Head of caudate nucleus (tissue), 42 donors: ENCODE measurements around the gene GP2.

Experiments
- DNase-seq, 42 donors: peaks; one replicate each; pipeline versions ENCODE4 v3.0.0 to v3.0.0-alpha.2; 2020 to 2021; ENCODE audit warnings: mixed read lengths in 7 of 42
- intact Hi-C: fragments of 100-400 bp; cut with DNase I; formaldehyde crosslinking; loops from one replicate; pipeline ENCODE4 v1.15.0; 2022

Gene GP2

GRCh38 chr16:20309786-20310185 is 17.5 kb downstream of the GP2 start:
- intact Hi-C loops: loop anchor here (10.0 kb wide), 1 partner anchor 405 kb away; no protein-coding TSS in a partner anchor
- no peak for DNase-seq

DNA sequence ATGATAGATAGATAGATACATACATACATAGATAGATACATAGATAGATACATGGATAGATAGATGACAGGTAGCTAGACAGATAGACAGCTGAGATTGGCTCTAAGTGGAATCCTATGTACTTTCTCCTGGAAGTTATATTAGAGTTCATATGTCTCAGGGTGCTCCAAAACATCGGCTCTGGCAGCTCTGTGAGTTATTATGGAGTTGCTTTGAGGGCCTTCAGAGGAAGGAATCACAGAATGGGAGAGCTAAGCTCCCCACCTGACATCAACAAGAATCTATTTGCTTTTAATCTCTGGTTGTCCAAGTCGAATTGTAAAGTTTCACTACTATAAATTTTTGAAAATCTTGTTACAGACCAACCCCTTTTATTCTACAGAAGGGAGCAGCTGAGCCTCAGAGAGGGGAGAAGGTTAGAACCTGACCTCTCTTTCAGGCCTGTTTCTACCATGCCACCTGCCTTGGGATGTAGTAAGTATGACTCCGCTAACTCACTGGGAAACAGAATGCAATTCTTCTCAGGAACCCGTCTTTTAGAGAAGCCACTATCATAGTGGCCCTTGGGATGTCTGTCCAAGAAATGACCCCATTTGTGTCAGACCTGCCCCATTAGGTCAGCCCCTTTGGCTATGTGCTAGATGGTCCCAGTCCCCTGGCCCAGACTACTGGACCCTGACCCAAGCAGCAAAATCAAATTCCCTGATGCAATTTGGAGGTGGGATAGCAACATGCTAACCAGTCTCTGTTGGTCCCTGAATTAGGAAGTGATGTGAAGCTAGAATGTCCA is 18.3 kb downstream of the GP2 start:
- no peak for DNase-seq
- intact Hi-C loops: loop anchor here (10.0 kb wide), 1 partner anchor 404 kb away; no protein-coding TSS in a partner anchor

DNA sequence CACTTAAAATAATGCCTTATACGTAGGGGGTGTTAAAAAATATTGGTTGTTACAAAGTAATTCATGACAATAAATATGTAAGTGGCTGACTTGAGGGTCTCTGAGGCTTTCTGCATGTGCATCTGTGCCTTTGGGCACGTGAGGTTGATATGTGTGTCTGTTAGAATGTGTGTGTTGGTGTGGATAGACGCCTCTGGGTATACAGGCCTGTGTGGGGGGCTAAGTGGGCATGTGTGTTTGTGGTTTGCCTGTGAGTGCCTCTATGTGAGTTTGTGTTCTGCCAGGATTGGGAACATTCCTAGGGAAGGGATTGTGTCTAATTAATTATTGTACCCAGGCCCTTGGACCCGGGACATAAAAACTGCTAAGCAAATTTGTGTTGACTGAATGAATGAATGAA is 19.0 kb downstream of the GP2 start:
- DNase-seq: no peak
- intact Hi-C loops: loop anchor here (10.0 kb wide), 1 partner anchor 403 kb away; no protein-coding TSS in a partner anchor

GRCh38 chr16:20307791-20308190 is 19.5 kb downstream of the GP2 start:
- no peak for DNase-seq
- intact Hi-C loops: loop anchor here (10.0 kb wide), 1 partner anchor 403 kb away; no protein-coding TSS in a partner anchor

DNA sequence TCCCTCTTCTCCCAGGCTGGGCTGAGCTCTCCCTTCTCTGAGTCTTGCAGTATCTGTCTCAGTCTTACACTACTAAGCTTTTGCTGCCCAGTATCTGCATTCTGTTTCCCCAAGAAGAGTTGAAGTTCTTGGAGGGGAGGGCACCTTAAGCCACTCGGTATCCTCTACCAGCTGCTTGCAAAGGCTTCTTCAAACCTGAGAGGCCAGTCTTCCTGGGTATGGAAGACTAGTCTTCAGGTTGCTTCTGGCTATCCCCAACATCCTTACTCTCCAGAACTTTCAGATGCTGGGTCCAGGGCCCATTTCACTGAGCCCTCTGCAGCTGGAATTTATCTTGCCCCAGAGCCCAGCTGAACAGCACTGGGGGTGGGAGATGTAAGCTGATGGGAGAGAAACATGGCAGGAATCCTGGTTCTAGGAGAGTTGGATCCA is 20.1 kb downstream of the GP2 start:
- intact Hi-C loops: loop anchor here (10.0 kb wide), 1 partner anchor 402 kb away; no protein-coding TSS in a partner anchor
- DNase-seq: no peak

GRCh38 chr16:20306401-20306800 is 20.9 kb downstream of the GP2 start:
- intact Hi-C loops: loop anchor here (10.0 kb wide), 1 partner anchor 402 kb away; no protein-coding TSS in a partner anchor
- no peak for DNase-seq

DNA sequence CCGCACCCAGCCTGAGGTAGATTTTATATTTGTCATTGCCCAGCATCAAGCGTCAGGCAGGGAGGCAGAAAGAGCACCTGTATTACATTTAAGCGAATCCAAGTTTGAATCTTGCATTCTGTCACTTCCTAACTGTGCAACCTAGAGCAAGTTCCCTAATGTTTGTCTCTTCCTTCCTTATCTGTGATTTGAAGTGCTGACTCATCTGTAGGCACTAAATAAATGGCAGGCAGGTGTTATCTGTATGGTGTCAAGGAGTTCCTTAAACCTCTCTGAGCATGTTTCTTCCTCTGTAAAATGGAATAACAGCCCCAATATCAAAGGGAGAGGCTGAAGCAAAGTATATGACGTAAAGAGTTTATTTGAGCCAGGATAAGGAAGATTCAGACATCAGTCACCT is 24.3 kb downstream of the GP2 start:
- no peak for DNase-seq
- intact Hi-C loops: loop anchor here (10.0 kb wide), 1 partner anchor 398 kb away; no protein-coding TSS in a partner anchor

GRCh38 chr16:20302389-20302788 is 24.9 kb downstream of the GP2 start:
- no peak for DNase-seq
- intact Hi-C loops: loop anchor here (10.0 kb wide), 1 partner anchor 398 kb away; no protein-coding TSS in a partner anchor

DNA sequence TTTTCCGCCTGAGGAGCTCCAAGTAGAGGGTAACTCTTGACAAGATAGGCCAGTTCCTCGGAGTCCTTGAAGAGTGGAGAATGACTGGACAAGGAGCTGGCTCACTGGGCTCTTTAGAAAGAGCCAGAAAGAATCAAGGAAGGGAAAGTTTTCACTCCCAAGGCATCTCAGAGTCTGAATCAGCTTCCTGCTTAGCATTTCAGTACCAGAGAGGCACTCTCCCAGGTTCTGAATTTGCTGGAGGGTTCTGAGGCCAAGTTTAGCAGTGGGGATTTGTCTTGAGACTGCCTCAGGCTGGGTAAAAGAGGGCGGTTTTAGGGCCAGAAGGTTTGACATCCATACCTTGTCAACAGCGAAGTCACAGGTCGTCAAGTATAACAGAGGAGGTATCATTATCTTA is 25.5 kb downstream of the GP2 start:
- intact Hi-C loops: loop anchor here (10.0 kb wide), 1 partner anchor 397 kb away; no protein-coding TSS in a partner anchor

DNA sequence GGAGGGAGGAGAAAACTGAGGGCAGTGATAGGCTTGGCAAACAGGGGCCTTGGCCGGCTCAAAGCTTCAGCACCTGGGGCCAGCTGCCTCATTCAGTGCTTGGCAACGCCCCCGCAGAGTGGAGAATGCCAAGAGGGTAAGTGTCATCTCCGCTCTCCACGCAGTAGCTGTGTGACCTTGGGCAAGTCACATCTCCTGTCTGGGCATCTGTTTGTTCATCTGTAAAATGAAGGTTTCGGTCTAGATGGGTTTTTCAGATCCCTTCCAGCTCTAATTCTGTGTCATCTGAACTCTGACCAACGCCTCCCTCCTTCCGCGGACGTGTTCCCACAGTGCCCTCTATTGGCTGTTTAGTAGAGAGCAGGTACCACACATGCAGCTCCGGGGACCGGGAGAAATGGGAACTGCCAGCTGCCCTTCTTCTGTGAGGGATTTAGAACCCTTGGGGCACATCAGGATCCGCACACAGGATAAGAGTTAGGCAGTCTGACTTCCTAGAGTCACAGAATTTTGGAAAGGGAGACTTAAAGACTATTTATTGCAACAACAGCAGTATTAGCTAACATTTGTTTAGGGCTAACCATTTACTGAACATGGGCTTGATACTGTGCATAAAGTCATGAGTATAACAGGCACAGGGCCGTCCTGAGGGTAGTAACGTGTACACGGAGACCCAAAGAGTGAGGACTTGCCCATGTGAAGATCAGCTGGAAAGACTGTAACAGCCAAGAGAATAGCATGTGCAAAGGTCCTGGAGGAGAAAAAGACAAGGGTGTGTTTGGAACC is 26.8 kb downstream of the GP2 start:
- intact Hi-C loops: loop anchor here (10.0 kb wide), 1 partner anchor 396 kb away; no protein-coding TSS in a partner anchor
- peak; percentile 18 to 84 (median 56) for DNase-seq

More for the DNA sequence above, 25.5 kb downstream of the GP2 start:
- no peak for DNase-seq

- intact Hi-C loops: no loop called here
Observed at GRCh38 chr16:20298452-20298851, 28.9 kb downstream of the GP2 start.

GRCh38 chr16:20291208-20292206 is 35.8 kb downstream of the GP2 start:
- intact Hi-C loops: no loop called here
- DNase-seq: peak in 2 of 42 donors; percentile 2 to 16

More at GRCh38 chr16:20298452-20298851, 28.9 kb downstream of the GP2 start:
- no peak for DNase-seq

DNA sequence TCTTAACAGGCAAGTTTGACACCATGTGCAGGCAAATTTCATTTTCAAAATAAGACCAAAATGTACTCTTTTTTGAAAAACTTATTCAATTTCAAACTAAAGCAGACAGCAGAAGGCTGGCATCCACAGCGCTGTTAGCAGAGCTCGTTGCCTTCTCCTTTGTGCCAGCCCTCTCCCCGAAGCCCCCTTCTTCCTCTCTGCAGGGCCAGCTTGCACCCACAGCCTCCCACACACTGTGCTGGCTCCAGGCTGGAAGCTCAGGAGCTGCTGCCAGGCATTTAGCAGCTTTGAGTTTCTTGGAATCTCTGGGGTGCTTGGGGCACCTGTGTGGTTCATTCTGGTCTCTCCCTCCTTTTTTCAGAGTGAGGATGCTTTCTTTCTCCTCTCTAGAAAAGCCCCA is 37.7 kb downstream of the GP2 start:
- intact Hi-C loops: no loop called here
- DNase-seq: no peak

- DNase-seq: no peak
Observed at GRCh38 chr16:20285993-20286499, 41.3 kb downstream of the GP2 start.

DNA sequence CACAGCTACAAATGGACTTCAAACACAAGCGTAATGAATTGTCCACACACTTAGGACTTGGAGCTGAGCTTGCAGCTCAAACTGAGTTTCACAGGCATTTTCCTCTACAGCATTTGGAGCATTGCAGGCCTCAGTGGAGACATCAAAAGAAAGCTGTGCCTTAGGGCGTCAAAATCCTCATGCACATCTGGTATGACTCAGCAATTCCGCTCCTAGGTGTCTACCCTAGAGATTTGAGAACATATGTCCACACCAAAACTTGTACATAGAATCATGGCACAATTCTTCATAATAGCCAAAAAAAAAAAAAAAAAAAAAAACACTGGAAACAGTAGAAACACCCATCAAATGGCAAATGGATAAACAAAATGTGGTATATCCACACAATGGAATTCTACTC is 47.1 kb downstream of the GP2 start:
- DNase-seq: no peak

More at GRCh38 chr16:20285993-20286499, 41.3 kb downstream of the GP2 start:
- intact Hi-C loops: no loop called here

GRCh38 chr16:20271893-20272292 is 55.4 kb downstream of the GP2 start:
- intact Hi-C loops: no loop called here
- DNase-seq: no peak

More for the DNA sequence above, 47.1 kb downstream of the GP2 start:
- intact Hi-C loops: no loop called here

DNA sequence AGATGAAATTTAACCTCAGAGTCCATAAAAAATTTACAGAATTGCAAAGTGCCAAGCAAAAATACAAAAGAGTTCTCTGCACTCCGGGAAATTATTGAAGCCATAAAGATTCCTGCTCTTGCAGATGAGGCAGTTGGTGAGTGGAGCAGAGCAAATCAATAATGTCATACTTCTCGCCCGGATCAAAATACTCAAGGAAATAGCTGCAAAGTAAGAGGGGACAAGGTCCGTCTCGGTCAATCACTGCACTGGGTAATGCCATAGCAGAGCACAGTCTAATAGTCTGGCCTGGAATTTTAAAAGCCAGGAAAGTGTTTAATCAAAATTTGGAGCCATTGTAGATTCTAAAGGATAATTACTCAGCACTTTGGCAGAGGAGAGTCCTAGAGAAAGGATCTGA is 58.9 kb downstream of the GP2 start:
- intact Hi-C loops: no loop called here
- DNase-seq: no peak

DNA sequence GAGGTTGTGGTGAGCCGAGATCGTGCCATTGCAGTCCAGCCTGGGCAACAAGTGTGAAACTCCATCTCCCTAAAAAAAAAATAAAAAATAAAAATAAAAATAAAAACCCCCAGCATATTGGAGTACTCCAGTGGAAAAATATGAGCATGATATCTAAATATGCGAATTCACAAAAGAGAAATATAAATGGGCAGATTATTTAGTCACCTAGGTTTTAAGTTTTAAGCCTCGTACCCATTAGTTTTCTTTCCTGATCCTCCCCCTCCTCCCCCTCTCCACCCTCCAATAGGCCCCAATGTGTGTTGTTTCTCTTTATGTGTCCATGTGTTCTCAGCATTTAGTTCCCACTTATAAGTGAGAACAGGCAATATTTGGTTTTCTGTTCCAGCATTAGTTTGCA is 62.3 kb downstream of the GP2 start:
- intact Hi-C loops: no loop called here
- DNase-seq: no peak
